LNCaP clone FGC (cell line): ENCODE data around the gene SLCO2A1.

ENCODE experiments used
- DNase-seq: peaks from one replicate; pipeline ENCODE4 v3.0.0-alpha.2; 2011; ENCODE audit warnings: low read depth
- H3K4me3 ChIP-seq: 2 replicates; pipeline ENCODE4 v1.5.1; 2011; ENCODE audit warnings: mild to moderate bottlenecking, low read depth, low read length, control low read depth
- TF ChIP-seq, protein P1 (sequence below): IDR thresholded peaks from 2 replicates; pipeline ENCODE4 v1.5.1; 2012; ENCODE audit warnings: mild to moderate bottlenecking; ENCODE audit not compliant: control insufficient read depth, insufficient read depth; ENCODE audit errors: extremely low read depth

The SLCO2A1 gene

GRCh38 chr3:134028486-134029255 lies 1.1 kb downstream of the SLCO2A1 start:
- DNase-seq = no peak
- TF ChIP-seq, protein P1, sequence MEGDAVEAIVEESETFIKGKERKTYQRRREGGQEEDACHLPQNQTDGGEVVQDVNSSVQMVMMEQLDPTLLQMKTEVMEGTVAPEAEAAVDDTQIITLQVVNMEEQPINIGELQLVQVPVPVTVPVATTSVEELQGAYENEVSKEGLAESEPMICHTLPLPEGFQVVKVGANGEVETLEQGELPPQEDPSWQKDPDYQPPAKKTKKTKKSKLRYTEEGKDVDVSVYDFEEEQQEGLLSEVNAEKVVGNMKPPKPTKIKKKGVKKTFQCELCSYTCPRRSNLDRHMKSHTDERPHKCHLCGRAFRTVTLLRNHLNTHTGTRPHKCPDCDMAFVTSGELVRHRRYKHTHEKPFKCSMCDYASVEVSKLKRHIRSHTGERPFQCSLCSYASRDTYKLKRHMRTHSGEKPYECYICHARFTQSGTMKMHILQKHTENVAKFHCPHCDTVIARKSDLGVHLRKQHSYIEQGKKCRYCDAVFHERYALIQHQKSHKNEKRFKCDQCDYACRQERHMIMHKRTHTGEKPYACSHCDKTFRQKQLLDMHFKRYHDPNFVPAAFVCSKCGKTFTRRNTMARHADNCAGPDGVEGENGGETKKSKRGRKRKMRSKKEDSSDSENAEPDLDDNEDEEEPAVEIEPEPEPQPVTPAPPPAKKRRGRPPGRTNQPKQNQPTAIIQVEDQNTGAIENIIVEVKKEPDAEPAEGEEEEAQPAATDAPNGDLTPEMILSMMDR = no peak

GRCh38 chr3:134027631-134028030 lies 2.1 kb downstream of the SLCO2A1 start:
- H3K4me3 ChIP-seq = no peak overlapping the region
- TF ChIP-seq, protein P1 = no peak
- no peak for DNase-seq

More at GRCh38 chr3:134028486-134029255, 1.1 kb downstream of the SLCO2A1 start:
- peak overlapping the region; percentile 56 for H3K4me3 ChIP-seq

- TF ChIP-seq, protein P1 = no peak
- no peak for DNase-seq
- H3K4me3 ChIP-seq = no peak overlapping the region
These were observed 9.5 kb downstream of the SLCO2A1 start for GRCh38 chr3:134020135-134020680.

- no peak for DNase-seq
- TF ChIP-seq, protein P1 = no peak
- H3K4me3 ChIP-seq = no peak overlapping the region
These were observed 10.9 kb downstream of the SLCO2A1 start for GRCh38 chr3:134018850-134019249.

- no peak overlapping the region for H3K4me3 ChIP-seq
- TF ChIP-seq, protein P1 = no peak
- DNase-seq = no peak
These were observed 11.3 kb downstream of the SLCO2A1 start for GRCh38 chr3:134018406-134018805.

DNA sequence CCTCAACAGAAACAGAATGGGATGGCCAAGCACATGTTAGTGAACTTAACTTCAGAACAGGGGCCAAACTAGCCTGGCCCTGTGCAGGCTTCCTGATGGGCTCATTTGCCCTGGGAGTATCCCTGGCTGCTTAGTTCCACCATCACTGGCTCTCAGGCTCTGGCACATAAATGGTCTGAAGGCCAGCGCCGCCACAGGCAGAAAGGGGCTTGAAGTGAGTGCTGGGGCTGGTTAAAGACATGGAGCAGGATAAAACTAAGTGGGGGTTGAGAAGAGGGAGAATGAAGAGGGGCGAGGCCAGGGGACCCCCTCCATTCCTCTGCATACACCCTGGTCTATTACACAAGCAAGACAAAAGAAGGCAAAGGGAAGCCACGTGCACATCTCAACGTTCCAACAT lies 12.2 kb downstream of the SLCO2A1 start:
- no peak for DNase-seq
- TF ChIP-seq, protein P1 = no peak
- no peak overlapping the region for H3K4me3 ChIP-seq

- no peak for DNase-seq
- no peak overlapping the region for H3K4me3 ChIP-seq
- TF ChIP-seq, protein P1 = no peak
These were observed 15.5 kb downstream of the SLCO2A1 start for GRCh38 chr3:134014270-134014669.
